Liver (tissue), 9 donors: ENCODE data around the gene MRPL10. TPM values are rescaled to one million over a fixed set of nuclear protein-coding genes. Genes with fewer than 3 reads are reported as not detected.

Source experiments
- DNase-seq: peaks from one replicate; pipeline ENCODE4 v3.0.0-alpha.2; 2017; ENCODE audit warnings: low spot score
- H3K27ac ChIP-seq, 2 donors: one replicate each; pipeline ENCODE4 v1.7.0; 2013; ENCODE audit warnings: inconsistent platforms in 2 of 2, low read length in 2 of 2, control low read depth in 1 of 2, low read depth in 1 of 2, mild to moderate bottlenecking in 1 of 2
- H3K27me3 ChIP-seq, 4 donors: one replicate each; pipeline versions ENCODE4 v1.6.1 to v1.7.0; 2013; ENCODE audit warnings: low read length in 3 of 4, inconsistent platforms in 1 of 4, mild to moderate bottlenecking in 1 of 4, moderate library complexity in 1 of 4; ENCODE audit not compliant: control insufficient read depth in 4 of 4, insufficient read depth in 4 of 4
- H3K36me3 ChIP-seq, 4 donors: one replicate each; pipeline versions ENCODE4 v1.6.1 to v1.7.0; 2013; ENCODE audit warnings: low read length in 3 of 4, mild to moderate bottlenecking in 3 of 4, low read depth in 1 of 4, moderate library complexity in 1 of 4; ENCODE audit not compliant: control insufficient read depth in 4 of 4, insufficient read depth in 3 of 4
- H3K4me1 ChIP-seq, 4 donors: one replicate each; pipeline versions ENCODE4 v1.6.1 to v1.7.0; 2013; ENCODE audit warnings: low read length in 3 of 4, mild to moderate bottlenecking in 3 of 4, moderate library complexity in 1 of 4; ENCODE audit not compliant: control insufficient read depth in 4 of 4, insufficient read depth in 4 of 4
- H3K4me3 ChIP-seq, 3 donors: one replicate each; pipeline versions ENCODE4 v1.6.1 to v1.7.0; 2013; ENCODE audit warnings: low read length in 3 of 3, control low read depth in 1 of 3, low read depth in 1 of 3, mild to moderate bottlenecking in 1 of 3
- H3K9ac ChIP-seq, 2 donors: one replicate each; pipeline ENCODE4 v1.7.0; 2013; ENCODE audit warnings: low read length in 2 of 2, mild to moderate bottlenecking in 2 of 2, moderate library complexity in 2 of 2, control low read depth in 1 of 2, low read depth in 1 of 2
- H3K9me3 ChIP-seq, 4 donors: one replicate each; pipeline versions ENCODE4 v1.6.1 to v1.7.0; 2013; ENCODE audit warnings: low read length in 3 of 4; ENCODE audit not compliant: control insufficient read depth in 4 of 4
- EGR1 ChIP-seq, 2 donors: IDR thresholded peaks; 2 replicates each; pipeline ENCODE4 v1.6.1; 2016 to 2018; ENCODE audit warnings: antibody characterized with exemption in 2 of 2, low read depth in 2 of 2
- FOXA1 ChIP-seq: IDR thresholded peaks from 2 replicates; pipeline ENCODE4 v1.6.1; 2016; ENCODE audit warnings: antibody characterized with exemption
- FOXA2 ChIP-seq: IDR thresholded peaks from 2 replicates; pipeline ENCODE4 v1.6.1; 2016; ENCODE audit warnings: antibody characterized with exemption
- GABPA ChIP-seq, 2 donors: IDR thresholded peaks in 1 of 2; conservative IDR thresholded peaks in 1 of 2; 2 replicates each; pipeline ENCODE4 v1.6.1; 2016; ENCODE audit warnings: antibody characterized with exemption in 2 of 2, mild to moderate bottlenecking in 1 of 2, moderate library complexity in 1 of 2
- HNF4A ChIP-seq, 2 donors: conservative IDR thresholded peaks; 2 replicates each; pipeline ENCODE4 v1.6.1; 2016; ENCODE audit warnings: antibody characterized with exemption in 2 of 2, mild to moderate bottlenecking in 2 of 2
- HNF4G ChIP-seq: IDR thresholded peaks from 2 replicates; pipeline ENCODE4 v1.6.1; 2016; ENCODE audit warnings: antibody characterized with exemption
- JUND ChIP-seq, 2 donors: IDR thresholded peaks; 2 replicates each; pipeline ENCODE4 v1.6.1; 2016; ENCODE audit warnings: antibody characterized with exemption in 2 of 2
- NR2F2 ChIP-seq: IDR thresholded peaks from 2 replicates; pipeline ENCODE4 v1.6.1; 2016; ENCODE audit warnings: antibody characterized with exemption
- RAD21 ChIP-seq, 2 donors: IDR thresholded peaks; 2 replicates each; pipeline ENCODE4 v1.6.1; 2016; ENCODE audit warnings: antibody characterized with exemption in 2 of 2, mild to moderate bottlenecking in 2 of 2
- SP1 ChIP-seq: IDR thresholded peaks from 2 replicates; pipeline ENCODE4 v1.6.1; 2018; ENCODE audit warnings: antibody characterized with exemption, mild to moderate bottlenecking
- TAF1 ChIP-seq: conservative IDR thresholded peaks from 2 replicates; pipeline ENCODE4 v1.6.1; 2016; ENCODE audit warnings: antibody characterized with exemption, mild to moderate bottlenecking
- YY1 ChIP-seq: IDR thresholded peaks from 2 replicates; pipeline ENCODE4 v1.6.1; 2016; ENCODE audit warnings: antibody characterized with exemption, mild to moderate bottlenecking
- WGBS: extraction: QIAGEN DNeasy Blood & Tissue Kit; methylation state at CpG from one replicate; pipeline ENCODE4 v1.1.7; 2013; 5-methylcytosine and 5-hydroxymethylcytosine counted together
- polyA plus RNA-seq, 2 donors: library from polyadenylated mRNA; stranded (reverse) in 1 of 2; unstranded in 1 of 2; fragments of 200-250 nt in 1 of 2; fragments of >200 nt in 1 of 2; fragmentation: Nextera tagmentation in 1 of 2; extraction: Ambion mirVana in 1 of 2; gene quantifications; one replicate each; pipeline versions ENCODE4 v1.2.1 to v1.2.3, GENCODE V29; 2013 to 2015
- total RNA-seq, 2 donors: library from RNA; depleted of rRNA; stranded (reverse); fragments of >200 nt; gene quantifications; one replicate each; pipeline ENCODE4 v1.2.3, GENCODE V29; 2014
- TF ChIP-seq, protein P1 (sequence below): IDR thresholded peaks from 2 replicates; pipeline ENCODE4 v1.6.1; 2016; ENCODE audit warnings: antibody characterized with exemption, mild to moderate bottlenecking
- TF ChIP-seq, protein P2 (sequence below): fragments of 150-350 bp; IDR thresholded peaks from 2 replicates; pipeline ENCODE4 v1.5.1; 2017; ENCODE audit warnings: improper control_type of control experiment, low read depth, low read length; ENCODE audit not compliant: missing input control
- TF ChIP-seq, protein P3 (sequence below): IDR thresholded peaks from 2 replicates; pipeline ENCODE4 v1.6.1; 2016; ENCODE audit warnings: antibody characterized with exemption
- donor health status: healthy.
- donor health status: healthy.
- donor health status: healthy.
- donor health status: healthy.
- donor health status: healthy.

Gene MRPL10
- total and polyA plus RNA-seq, 4 donors: 10.2 to 24.9 (median 12.9) TPM

DNA sequence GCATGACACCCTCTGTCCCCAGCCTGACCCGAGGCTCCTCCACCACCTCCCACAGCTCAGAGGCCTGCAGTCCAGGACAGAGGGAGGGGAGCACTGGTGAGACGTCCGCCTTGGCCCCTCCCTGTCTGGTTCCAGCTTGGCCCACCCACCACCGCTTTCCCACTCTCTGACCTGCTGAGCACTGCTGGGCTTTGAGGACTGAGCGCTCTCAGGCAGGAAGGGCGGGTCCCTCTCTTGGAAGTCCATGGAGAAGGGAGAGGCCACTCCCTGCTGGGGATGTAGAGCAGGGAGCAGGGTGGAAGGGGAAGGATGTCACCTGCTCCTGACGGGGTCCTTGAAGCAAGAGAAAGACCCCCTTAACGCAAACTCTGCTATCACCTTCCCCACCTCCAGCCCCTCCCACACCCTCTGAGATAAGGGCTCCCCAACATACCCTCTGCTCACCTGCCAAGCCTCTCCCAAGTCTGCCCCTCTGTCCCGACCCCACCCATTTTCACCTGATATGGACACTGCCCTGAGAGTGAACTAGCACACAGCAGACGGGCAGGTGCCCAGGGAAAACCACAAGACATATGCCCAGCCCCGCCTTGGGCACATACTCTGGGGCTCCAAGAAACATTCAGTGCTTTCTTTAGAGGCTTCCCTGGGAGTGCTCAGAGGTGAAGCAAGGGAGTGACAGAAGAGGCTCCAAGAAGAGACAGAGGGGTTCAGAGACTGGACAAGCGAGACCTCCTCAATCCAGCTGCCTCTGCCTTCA lies 11.1 kb downstream of the MRPL10 start:
- Histone ChIP-seq H3K36me3 (peaks cover 3 to 22% (median 12%) of the 10 kb centered on the region in 4 donors), H3K27ac (no peak overlapping the region), H3K27me3 (no peaks in the 10 kb centered on the region), H3K4me3 (no peak overlapping the region), H3K9me3 (no peaks in the 10 kb centered on the region), H3K4me1 (peaks cover 0 to 19% (median 5%) of the 10 kb centered on the region in 4 donors), H3K9ac (no peak overlapping the region)
- TF ChIP-seq GABPA (IDR thresholded peaks at IDR 0.05 in 1 of 2, conservative IDR thresholded peaks at IDR 0.05 in 1 of 2) (no peak), HNF4G (no peak), RAD21 (IDR thresholded peaks at IDR 0.05) (no peak), EGR1 (IDR thresholded peaks at IDR 0.05; ENCODE audit: low read depth in 2 of 2) (no peak), TAF1 (no peak), YY1 (no peak), JUND (IDR thresholded peaks at IDR 0.05) (no peak)
- TF ChIP-seq, protein P1, sequence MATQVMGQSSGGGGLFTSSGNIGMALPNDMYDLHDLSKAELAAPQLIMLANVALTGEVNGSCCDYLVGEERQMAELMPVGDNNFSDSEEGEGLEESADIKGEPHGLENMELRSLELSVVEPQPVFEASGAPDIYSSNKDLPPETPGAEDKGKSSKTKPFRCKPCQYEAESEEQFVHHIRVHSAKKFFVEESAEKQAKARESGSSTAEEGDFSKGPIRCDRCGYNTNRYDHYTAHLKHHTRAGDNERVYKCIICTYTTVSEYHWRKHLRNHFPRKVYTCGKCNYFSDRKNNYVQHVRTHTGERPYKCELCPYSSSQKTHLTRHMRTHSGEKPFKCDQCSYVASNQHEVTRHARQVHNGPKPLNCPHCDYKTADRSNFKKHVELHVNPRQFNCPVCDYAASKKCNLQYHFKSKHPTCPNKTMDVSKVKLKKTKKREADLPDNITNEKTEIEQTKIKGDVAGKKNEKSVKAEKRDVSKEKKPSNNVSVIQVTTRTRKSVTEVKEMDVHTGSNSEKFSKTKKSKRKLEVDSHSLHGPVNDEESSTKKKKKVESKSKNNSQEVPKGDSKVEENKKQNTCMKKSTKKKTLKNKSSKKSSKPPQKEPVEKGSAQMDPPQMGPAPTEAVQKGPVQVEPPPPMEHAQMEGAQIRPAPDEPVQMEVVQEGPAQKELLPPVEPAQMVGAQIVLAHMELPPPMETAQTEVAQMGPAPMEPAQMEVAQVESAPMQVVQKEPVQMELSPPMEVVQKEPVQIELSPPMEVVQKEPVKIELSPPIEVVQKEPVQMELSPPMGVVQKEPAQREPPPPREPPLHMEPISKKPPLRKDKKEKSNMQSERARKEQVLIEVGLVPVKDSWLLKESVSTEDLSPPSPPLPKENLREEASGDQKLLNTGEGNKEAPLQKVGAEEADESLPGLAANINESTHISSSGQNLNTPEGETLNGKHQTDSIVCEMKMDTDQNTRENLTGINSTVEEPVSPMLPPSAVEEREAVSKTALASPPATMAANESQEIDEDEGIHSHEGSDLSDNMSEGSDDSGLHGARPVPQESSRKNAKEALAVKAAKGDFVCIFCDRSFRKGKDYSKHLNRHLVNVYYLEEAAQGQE: no peak
- TF ChIP-seq, protein P2, sequence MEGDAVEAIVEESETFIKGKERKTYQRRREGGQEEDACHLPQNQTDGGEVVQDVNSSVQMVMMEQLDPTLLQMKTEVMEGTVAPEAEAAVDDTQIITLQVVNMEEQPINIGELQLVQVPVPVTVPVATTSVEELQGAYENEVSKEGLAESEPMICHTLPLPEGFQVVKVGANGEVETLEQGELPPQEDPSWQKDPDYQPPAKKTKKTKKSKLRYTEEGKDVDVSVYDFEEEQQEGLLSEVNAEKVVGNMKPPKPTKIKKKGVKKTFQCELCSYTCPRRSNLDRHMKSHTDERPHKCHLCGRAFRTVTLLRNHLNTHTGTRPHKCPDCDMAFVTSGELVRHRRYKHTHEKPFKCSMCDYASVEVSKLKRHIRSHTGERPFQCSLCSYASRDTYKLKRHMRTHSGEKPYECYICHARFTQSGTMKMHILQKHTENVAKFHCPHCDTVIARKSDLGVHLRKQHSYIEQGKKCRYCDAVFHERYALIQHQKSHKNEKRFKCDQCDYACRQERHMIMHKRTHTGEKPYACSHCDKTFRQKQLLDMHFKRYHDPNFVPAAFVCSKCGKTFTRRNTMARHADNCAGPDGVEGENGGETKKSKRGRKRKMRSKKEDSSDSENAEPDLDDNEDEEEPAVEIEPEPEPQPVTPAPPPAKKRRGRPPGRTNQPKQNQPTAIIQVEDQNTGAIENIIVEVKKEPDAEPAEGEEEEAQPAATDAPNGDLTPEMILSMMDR: no peak
- WGBS: 71% methylated on average over 12 of the region's 12 CpGs
- DNase-seq: no peak

DNA sequence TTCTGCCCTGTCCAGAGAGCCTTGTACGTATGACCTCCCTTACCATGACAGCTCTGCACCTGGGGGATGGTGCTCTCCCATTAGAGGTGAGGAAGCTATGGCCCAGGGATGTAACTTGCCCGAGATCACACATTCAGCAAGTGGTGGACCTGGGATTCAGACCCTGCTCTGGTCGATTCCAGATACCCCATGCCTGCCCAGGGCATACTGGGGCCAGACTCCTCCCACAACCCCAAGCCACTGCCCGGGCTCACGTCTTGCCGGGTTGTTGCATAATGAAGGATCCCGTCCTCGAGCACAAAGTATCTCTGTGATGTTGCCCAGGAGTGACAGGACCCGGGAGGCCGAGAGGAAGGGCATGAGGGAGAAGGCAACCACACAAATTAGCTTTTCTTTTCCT lies 11.9 kb downstream of the MRPL10 start:
- no peak for DNase-seq
- Histone ChIP-seq H3K36me3 (peaks cover 2 to 22% (median 12%) of the 10 kb centered on the region in 4 donors), H3K4me3 (no peak overlapping the region), H3K27me3 (no peaks in the 10 kb centered on the region), H3K9ac (no peak overlapping the region), H3K27ac (no peak overlapping the region), H3K9me3 (no peaks in the 10 kb centered on the region), H3K4me1 (peaks cover 0 to 19% (median 5%) of the 10 kb centered on the region in 4 donors)
- WGBS: 84% methylated on average over 10 of the region's 10 CpGs
- TF ChIP-seq TAF1 (no peak), GABPA (IDR thresholded peaks at IDR 0.05 in 1 of 2, conservative IDR thresholded peaks at IDR 0.05 in 1 of 2) (no peak), HNF4G (no peak), EGR1 (IDR thresholded peaks at IDR 0.05; ENCODE audit: low read depth in 2 of 2) (no peak), SP1 (no peak), FOXA2 (no peak), NR2F2 (no peak), HNF4A (conservative IDR thresholded peaks at IDR 0.05) (no peak), RAD21 (IDR thresholded peaks at IDR 0.05) (no peak), FOXA1 (no peak)
- TF ChIP-seq, protein P3, sequence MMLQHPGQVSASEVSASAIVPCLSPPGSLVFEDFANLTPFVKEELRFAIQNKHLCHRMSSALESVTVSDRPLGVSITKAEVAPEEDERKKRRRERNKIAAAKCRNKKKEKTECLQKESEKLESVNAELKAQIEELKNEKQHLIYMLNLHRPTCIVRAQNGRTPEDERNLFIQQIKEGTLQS: no peak
- TF ChIP-seq, protein P1: no peak
- TF ChIP-seq, protein P2: no peak
